Activated T-helper 9 cell treated with anti-CD3 and anti-CD28 coated beads, Interleukin-2, amount 50 U/mL, for 16 hours (primary cell): Measurements from ENCODE around the gene C1orf35.

ENCODE experiments used
- DNase-seq: peaks from one replicate; pipeline ENCODE4 v3.0.0-alpha.2; 2020; ENCODE audit warnings: low read depth

Gene C1orf35

GRCh38 chr1:228079013-228079412, 24.1 kb downstream of the C1orf35 start:
- no peak for DNase-seq

- no peak for DNase-seq
Observed at GRCh38 chr1:228077565-228078330, 25.4 kb downstream of the C1orf35 start.

GRCh38 chr1:228076796-228077430, 26.2 kb downstream of the C1orf35 start:
- DNase-seq = no peak

DNA sequence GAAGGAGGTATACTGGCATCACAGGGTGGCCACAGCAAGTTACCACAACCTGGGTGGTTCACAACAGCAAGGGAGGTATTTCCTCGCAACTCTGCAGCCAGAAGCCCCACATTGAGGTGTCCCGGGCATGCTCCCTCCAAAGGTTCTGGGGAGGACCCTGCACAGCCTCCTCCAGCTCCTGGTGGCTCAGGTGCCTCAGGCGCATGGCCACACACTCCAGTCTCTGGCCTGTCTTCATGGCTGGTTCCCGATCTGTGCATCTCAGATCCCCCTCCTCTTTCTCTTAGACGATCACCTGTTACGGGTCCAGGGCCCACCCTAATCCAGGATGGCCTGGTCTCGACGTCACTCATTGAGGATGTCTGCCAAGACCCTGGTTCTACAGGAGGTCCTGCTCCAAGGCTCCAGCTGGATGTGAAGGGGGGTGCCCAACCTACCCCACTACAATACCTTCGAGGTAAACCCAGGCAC, 27.3 kb downstream of the C1orf35 start:
- no peak for DNase-seq

GRCh38 chr1:228074954-228075730, 28.0 kb downstream of the C1orf35 start:
- no peak for DNase-seq

DNA sequence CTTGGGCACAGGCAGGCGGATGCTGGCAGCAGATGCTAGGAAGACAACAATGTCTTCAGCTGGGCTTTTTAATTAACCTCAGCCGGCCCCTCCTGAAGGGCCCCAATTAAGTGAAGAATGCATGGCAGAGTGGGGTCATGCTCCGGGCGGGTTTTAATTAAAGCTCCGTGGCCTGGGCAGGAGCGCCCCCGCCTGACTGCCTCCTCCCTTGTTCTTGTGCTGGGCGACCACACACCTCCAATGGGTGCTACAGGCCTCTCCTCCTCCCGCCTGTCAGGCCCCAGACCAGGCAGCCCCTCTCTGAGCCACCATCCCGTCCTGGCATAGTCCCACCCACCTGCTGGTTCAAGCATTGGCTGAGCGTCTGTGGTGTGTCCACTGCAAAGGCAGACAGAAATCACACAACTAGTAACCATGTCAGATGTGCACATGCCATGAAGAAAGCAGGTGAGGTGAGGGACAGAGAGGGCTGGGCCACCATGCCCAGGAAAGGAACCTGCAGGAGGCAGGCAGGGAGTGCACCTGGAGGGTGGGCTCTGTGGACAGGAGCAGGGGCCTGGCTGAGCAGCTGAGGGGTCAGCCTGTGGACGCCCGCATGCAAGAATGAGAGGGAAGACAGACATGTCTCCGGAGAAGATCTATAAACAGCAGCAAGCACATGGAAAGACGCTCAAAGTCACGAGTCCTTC, 29.1 kb downstream of the C1orf35 start:
- DNase-seq = no peak

DNA sequence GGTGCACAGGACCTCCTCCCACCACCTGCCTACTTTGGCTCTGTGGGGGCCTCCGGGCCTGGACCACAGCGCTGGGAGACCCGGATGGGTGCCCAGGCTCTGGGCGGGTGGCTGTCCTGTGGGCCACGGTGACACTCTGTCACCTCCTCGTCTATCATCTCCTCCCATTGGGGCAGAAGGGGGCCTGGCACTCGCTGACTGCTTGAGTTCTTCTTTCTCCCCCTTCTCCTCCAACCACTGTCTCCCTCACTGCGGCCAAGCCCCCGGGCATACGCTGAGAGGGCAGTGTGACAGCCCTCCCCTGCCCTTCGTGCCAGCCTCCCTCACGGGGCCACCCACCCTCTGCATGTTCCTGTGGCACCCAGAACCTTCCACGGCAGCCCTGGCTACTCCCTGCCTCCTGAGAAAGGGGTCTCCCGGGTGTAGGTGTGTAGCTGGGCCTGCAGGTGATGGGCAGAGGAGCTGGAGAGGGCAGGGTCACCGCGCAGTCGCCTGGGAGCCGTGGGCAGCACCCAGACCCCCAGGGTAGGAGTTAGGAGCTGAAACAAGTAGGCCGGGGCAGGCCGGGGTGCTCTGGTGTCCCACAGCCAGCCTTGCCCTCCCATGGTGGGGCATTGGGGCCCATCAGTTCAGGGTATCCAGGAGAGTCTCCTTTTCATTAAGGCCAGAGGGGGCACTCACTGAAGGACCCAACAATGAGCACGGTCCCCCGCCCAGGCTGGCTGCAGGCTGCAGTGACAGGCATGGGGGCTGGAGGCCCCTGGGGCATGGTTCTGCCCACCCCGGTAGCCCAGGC, 29.9 kb downstream of the C1orf35 start:
- no peak for DNase-seq

DNA sequence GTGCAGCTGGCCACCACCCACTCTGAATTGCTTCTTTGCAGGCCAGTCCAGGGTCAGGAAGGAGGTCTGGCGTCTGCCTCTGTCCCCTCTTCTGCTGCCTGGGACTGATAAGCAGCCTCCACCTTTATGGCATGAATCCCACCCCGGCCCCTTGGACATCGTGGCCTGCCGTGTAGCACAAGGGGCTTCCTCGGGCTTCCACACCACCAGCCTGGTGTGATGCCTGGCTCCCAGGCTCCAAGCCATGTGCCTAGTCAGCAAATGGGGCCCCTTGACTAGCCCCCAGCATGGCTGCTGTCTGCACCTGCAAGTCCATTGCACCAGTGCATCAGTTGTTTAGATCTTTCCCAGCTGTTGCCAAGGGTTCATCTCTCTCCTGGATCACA, 30.5 kb downstream of the C1orf35 start:
- no peak for DNase-seq

DNA sequence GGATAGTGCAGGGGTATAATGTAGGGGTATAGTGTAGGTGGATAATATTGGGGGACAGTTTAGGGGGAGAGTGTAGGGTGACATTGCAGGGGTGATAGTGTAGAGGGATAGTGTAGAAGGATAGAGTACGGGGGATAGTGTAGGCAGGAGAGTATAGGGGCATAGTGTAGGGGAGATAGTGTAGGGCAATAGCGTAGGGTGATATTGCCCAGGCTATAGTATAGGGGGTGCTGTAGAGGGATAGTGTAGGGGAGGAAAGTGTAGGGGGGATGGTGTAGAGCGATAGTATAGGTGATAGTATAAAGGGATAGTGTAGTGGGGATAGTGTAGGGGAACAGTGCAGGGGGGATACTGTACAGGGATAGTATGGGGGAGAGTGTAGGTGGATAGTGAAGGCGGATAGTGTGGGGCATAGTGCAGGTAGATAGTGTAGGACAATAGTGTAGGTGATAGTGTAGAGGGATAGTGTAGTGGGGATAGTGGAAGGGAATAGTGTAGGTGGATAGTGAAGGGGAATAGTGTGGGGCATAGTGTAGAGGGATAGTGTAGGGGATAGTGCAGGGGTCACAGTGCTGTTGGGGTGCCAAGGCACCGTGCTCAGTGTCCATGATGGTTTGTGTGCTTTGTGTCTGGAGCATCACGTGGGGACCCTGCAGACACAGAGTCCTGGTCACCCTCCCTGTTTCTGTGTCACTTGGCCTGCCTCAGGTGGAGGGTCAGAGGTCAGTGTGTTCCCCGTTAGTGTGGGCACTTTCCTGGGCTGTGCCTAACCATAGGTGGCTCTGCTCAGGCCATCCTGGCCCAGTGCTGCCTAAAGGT, 31.1 kb downstream of the C1orf35 start:
- DNase-seq = no peak

GRCh38 chr1:228070851-228071250, 32.3 kb downstream of the C1orf35 start:
- no peak for DNase-seq

DNA sequence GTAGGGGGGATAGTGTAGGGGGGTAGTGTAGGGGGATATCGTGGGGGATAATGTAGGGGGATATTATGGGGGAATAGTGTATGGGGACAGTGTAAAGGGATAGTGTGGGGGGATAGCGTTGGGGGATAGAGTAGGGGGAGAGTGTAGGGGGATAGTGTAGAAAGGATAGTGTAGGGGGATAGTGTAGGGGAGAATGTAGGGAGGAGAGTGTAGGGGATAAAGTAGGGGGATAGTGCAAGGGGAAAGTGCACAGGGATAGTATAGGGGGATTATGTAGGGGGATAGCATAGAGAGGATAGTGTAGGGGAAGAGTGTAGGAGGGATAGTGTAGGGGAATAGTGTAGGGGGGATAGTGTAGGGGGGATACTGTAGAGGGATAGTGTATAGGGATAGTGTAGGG, 33.0 kb downstream of the C1orf35 start:
- DNase-seq = no peak

DNA sequence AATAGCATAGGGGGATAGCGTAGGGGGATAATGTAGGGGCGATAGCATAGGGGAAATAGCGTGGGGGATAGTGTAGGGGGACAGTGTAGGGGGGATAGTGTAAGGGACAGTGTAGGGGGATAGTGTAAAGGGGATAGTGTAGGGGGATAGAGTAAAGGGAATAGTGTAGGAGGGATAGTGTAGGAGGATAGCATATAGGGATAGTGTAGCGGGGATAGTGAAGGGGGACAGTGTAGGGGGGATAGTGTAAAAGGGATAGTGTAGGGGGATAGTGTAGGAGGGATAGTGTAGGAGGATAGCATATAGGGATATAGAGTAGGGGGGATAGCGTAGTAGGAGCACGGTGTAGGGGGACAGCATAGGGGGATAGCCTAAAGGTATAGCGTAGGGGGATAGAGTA, 34.8 kb downstream of the C1orf35 start:
- no peak for DNase-seq

DNA sequence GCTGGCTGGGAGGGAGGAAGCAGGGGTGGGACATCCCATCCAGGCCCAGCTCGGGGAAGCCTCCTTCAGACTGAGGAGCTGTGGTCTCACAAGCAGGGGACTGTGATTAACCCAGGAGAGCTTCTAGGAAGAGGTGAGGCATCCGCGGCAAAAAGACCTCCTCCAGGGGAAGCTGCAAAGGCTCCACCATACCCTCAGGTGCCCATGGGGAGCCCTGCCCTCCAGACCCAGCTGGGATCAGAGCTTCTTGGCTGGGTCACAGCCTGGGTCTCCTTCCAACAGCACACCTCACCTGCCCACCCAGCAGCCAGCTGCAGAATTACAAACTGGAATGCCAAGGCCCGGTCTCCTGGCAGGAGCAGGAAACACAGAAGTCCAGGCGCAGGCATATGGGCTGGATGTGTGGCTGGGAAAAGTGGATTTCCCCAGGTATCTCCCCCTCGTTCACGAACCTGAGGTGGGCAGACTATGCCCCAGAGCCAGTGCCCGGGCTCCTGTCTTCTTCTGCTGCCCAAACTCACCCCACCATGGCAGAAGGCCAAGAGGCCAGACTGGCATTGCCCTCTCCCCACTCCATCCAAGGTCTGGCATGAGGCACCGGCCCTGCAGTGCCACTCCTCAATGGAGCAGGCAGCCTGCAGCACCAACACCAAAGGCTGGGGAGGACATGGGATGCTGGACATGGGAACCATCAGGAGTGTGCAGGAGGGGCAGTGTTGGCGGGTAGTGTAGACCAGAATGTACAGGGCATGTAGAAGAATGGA, 36.1 kb downstream of the C1orf35 start:
- DNase-seq = no peak

DNA sequence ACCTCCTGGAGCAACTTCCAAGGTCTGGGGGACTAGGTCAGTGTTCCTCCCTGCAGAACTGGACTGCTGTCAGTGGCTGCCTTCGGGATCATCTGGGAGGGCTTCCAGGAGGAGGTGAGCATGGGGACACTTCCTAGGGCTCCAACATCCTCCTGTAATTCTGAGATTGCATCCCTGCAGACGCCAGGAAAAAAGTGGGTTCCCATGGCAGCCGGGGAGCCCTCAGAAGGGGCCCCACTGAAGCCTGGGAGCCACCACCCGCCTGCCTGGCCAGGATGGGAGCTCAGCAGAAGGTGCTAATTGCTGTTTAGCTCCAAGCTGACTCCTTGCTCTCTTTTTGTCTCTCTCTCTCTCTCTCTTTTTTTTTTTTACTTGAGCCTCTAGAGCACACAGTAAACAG, 36.7 kb downstream of the C1orf35 start:
- no peak for DNase-seq

GRCh38 chr1:228065543-228066347, 37.4 kb downstream of the C1orf35 start:
- no peak for DNase-seq

- no peak for DNase-seq
Observed at GRCh38 chr1:228064741-228065542, 38.2 kb downstream of the C1orf35 start.

- no peak for DNase-seq
Observed at GRCh38 chr1:228064296-228064695, 38.8 kb downstream of the C1orf35 start.
